A673 (cell line): ENCODE data around the gene TEX51. TPM values are rescaled to one million over a fixed set of nuclear protein-coding genes. Genes with fewer than 3 reads are reported as not detected.

Source experiments
- BruUV-seq: library from RNA; stranded (reverse); fragments of 400-500 nt; replicated peaks from 2 replicates; lab custom pipeline; 2021; lab: Mats Ljungman, UMichigan
- CTCF ChIA-PET: fragments of 300-600 bp; sonication (Branson Sonifier 250); formaldehyde crosslinking; loops from one replicate; lab custom pipeline; 2022; ENCODE audit warnings: antibody characterized with exemption; lab: Charles Lee
- POLR2A ChIA-PET: fragments of 300-600 bp; sonication (Branson Sonifier 250); formaldehyde crosslinking; loops from one replicate; lab custom pipeline; 2022; ENCODE audit warnings: antibody characterized with exemption; ENCODE audit not compliant: low non-redundant PET; lab: Charles Lee
- DNase-seq: peaks from one replicate; pipeline ENCODE4 v3.0.0-alpha.2; 2015; ENCODE audit warnings: low spot score
- H3K27ac ChIP-seq: fragments of 200-600 bp; sonication (generic); 2 replicates; pipeline ENCODE4 v1.5.1; 2016; ENCODE audit warnings: mixed run types, low read depth, mild to moderate bottlenecking, mixed read lengths, antibody characterized with exemption, low read length; ENCODE audit not compliant: poor library complexity, severe bottlenecking
- H3K27me3 ChIP-seq: fragments of 200-600 bp; sonication (generic); replicated peaks from 2 replicates; pipeline ENCODE4 v1.6.1; 2017; ENCODE audit warnings: mixed run types, low read depth, mild to moderate bottlenecking, mixed read lengths, antibody characterized with exemption, low read length; ENCODE audit not compliant: insufficient read depth, poor library complexity
- H3K36me3 ChIP-seq: fragments of 200-600 bp; sonication (generic); 2 replicates; pipeline ENCODE4 v1.6.1; 2016; ENCODE audit warnings: mixed run types, mild to moderate bottlenecking, mixed read lengths, antibody characterized with exemption, low read length; ENCODE audit not compliant: insufficient read depth, poor library complexity, severe bottlenecking
- H3K4me1 ChIP-seq: fragments of 200-600 bp; sonication (generic); 2 replicates; pipeline ENCODE4 v1.6.1; 2017; ENCODE audit warnings: mixed run types, mild to moderate bottlenecking, mixed read lengths, antibody characterized with exemption, low read length; ENCODE audit not compliant: insufficient read depth, poor library complexity, severe bottlenecking
- H3K4me3 ChIP-seq: fragments of 200-600 bp; sonication (generic); 2 replicates; pipeline ENCODE4 v1.5.1; 2016; ENCODE audit warnings: low read depth, mixed run types, mild to moderate bottlenecking, mixed read lengths, low read length; ENCODE audit not compliant: poor library complexity, severe bottlenecking
- H3K9me3 ChIP-seq: fragments of 200-600 bp; sonication (generic); 2 replicates; pipeline ENCODE4 v1.6.1; 2016; ENCODE audit warnings: mixed run types, low read depth, mild to moderate bottlenecking, mixed read lengths, antibody characterized with exemption, low read length; ENCODE audit not compliant: poor library complexity, severe bottlenecking
- CTCF ChIP-seq: fragments of 300-800, 200-600 bp; sonication (generic); conservative IDR thresholded peaks from 2 replicates; pipeline ENCODE4 v1.5.1; 2017; ENCODE audit warnings: low read depth, mild to moderate bottlenecking, antibody characterized with exemption, low read length, moderate library complexity, mixed read lengths
- EZH2 ChIP-seq: fragments of 200-600 bp; sonication (generic); IDR thresholded peaks from 2 replicates; pipeline ENCODE4 v1.6.1; 2017; ENCODE audit warnings: borderline replicate concordance, low read depth, mild to moderate bottlenecking, mixed read lengths, antibody characterized with exemption, low read length; ENCODE audit not compliant: poor library complexity, severe bottlenecking
- intact Hi-C: fragments of 100-400 bp; cut with micrococcal nuclease; formaldehyde crosslinking; loops from one replicate; pipeline ENCODE4 v1.10.0; 2022; ENCODE audit not compliant: unreplicated experiment
- total RNA-seq: library from RNA; stranded (reverse); gene quantifications from 2 replicates; pipeline ENCODE4 v1.2.3, GENCODE V29; 2021

Gene TEX51
- total RNA-seq, 1 experiment from 2014 or later: not detected

- TF ChIP-seq EZH2 (no peak), CTCF (no peak)
- no TSS peak for BruUV-seq
- POLR2A ChIA-PET: no interaction called here
Measured at GRCh38 chr2:126907671-126908070, 9.0 kb downstream of the TEX51 start.

GRCh38 chr2:126908721-126909177, 10.1 kb downstream of the TEX51 start:
- intact Hi-C loops: no loop called here
- no peak for TF ChIP-seq CTCF
- no peak for TF ChIP-seq EZH2
- Histone ChIP-seq H3K27ac (no peak overlapping the region), H3K27me3 (peaks cover 6% of the 10 kb centered on the region), H3K36me3 (no peaks in the 10 kb centered on the region), H3K4me3 (no peak overlapping the region), H3K9me3 (no peaks in the 10 kb centered on the region), H3K4me1 (no peaks in the 10 kb centered on the region)
- no peak for DNase-seq
- ChIA-PET POLR2A (no interaction called here), CTCF (no interaction called here)
- no TSS peak for BruUV-seq

More at GRCh38 chr2:126907671-126908070, 9.0 kb downstream of the TEX51 start:
- Histone ChIP-seq H3K4me3 (no peak overlapping the region), H3K27ac (no peak overlapping the region), H3K9me3 (no peaks in the 10 kb centered on the region), H3K36me3 (no peaks in the 10 kb centered on the region), H3K27me3 (peaks cover 6% of the 10 kb centered on the region), H3K4me1 (no peaks in the 10 kb centered on the region)
- CTCF ChIA-PET: no interaction called here
- intact Hi-C loops: no loop called here
- DNase-seq: no peak

- H3K36me3 ChIP-seq: no peaks in the 10 kb centered on the region
- POLR2A ChIA-PET: no interaction called here
- DNase-seq: no peak
Measured at GRCh38 chr2:126909366-126909765, 10.7 kb downstream of the TEX51 start.

More at GRCh38 chr2:126909366-126909765, 10.7 kb downstream of the TEX51 start:
- no peaks in the 10 kb centered on the region for H3K9me3 ChIP-seq
- H3K27ac ChIP-seq: no peak overlapping the region
- peaks cover 6% of the 10 kb centered on the region for H3K27me3 ChIP-seq
- H3K4me1 ChIP-seq: no peaks in the 10 kb centered on the region
- no peak for TF ChIP-seq CTCF
- no peak for TF ChIP-seq EZH2
- CTCF ChIA-PET: no interaction called here
- BruUV-seq: no TSS peak
- intact Hi-C loops: no loop called here
- H3K4me3 ChIP-seq: no peak overlapping the region
